BE2C (cell line): Measurements from ENCODE around the gene EXTL1.

Source experiments
- DNase-seq: peaks from one replicate; pipeline ENCODE4 v3.0.0-alpha.2; 2020
- H3K27me3 ChIP-seq: fragments of 250-450 bp; sonication (Bioruptor Pico); 2 replicates; pipeline ENCODE4 v1.5.1; 2020; ENCODE audit warnings: mild to moderate bottlenecking
- H3K36me3 ChIP-seq: fragments of 250-450 bp; sonication (Bioruptor Pico); 2 replicates; pipeline ENCODE4 v1.5.1; 2020; ENCODE audit warnings: mild to moderate bottlenecking
- H3K4me1 ChIP-seq: fragments of 250-450 bp; sonication (Bioruptor Pico); 2 replicates; pipeline ENCODE4 v1.5.1; 2020
- H3K4me3 ChIP-seq: 2 replicates; pipeline ENCODE4 v1.5.1; 2011; ENCODE audit warnings: low read depth, low read length
- H3K9me3 ChIP-seq: fragments of 250-450 bp; sonication (Bioruptor Pico); 2 replicates; pipeline ENCODE4 v1.5.1; 2020
- TF ChIP-seq, protein P1 (sequence below): IDR thresholded peaks from 2 replicates; pipeline ENCODE4 v1.5.1; 2012; ENCODE audit warnings: mild to moderate bottlenecking, low read depth, low read length

The EXTL1 gene

DNA sequence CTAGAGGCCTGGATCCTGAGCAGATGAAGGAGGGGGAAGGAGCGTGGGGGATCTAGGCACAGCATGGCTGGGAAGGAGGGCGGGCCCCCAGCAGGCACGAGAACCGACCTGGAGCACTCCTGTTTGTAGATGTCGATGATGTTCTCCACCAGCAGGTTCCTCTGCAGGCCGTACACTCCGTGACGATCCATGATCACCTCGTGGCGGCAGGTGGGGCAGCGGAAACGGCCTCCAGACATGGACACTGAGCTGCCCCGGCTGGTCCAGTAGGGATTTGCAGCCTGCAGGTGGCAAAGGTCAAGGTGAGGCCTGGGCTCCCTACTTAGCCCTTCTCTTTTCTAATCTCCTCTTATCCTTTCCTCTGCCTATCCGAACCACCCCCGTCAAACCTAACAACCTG is 44.6 kb downstream of the EXTL1 start:
- DNase-seq, result no peak
- Histone ChIP-seq H3K4me3 (no peak overlapping the region), H3K9me3 (no peaks in the 10 kb centered on the region), H3K4me1 (no peaks in the 10 kb centered on the region), H3K36me3 (no peaks in the 10 kb centered on the region), H3K27me3 (no peaks in the 10 kb centered on the region)
- TF ChIP-seq, protein P1, sequence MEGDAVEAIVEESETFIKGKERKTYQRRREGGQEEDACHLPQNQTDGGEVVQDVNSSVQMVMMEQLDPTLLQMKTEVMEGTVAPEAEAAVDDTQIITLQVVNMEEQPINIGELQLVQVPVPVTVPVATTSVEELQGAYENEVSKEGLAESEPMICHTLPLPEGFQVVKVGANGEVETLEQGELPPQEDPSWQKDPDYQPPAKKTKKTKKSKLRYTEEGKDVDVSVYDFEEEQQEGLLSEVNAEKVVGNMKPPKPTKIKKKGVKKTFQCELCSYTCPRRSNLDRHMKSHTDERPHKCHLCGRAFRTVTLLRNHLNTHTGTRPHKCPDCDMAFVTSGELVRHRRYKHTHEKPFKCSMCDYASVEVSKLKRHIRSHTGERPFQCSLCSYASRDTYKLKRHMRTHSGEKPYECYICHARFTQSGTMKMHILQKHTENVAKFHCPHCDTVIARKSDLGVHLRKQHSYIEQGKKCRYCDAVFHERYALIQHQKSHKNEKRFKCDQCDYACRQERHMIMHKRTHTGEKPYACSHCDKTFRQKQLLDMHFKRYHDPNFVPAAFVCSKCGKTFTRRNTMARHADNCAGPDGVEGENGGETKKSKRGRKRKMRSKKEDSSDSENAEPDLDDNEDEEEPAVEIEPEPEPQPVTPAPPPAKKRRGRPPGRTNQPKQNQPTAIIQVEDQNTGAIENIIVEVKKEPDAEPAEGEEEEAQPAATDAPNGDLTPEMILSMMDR, result no peak

DNA sequence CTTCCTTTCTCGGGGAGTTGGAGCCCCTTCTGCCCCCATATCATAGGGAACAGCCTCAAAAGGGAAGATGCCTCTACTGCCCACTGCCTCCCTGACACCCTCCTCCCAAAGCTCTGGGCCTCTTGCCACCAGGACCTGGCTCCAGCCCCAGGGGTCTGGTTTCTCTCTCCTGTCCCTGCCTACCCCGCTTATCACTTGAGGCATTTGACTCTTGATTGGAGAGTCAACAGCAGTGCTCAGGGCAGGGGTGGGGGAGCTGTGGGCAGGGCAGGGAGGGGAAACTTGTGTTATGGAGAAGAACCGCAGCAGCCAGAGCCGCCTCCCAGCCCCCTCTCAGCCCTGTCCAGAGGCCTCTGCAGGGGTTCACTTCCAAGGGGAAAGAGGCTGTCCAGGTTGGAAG is 45.3 kb downstream of the EXTL1 start:
- Histone ChIP-seq H3K36me3 (no peaks in the 10 kb centered on the region), H3K4me3 (no peak overlapping the region), H3K4me1 (no peaks in the 10 kb centered on the region), H3K27me3 (no peaks in the 10 kb centered on the region), H3K9me3 (no peaks in the 10 kb centered on the region)
- TF ChIP-seq, protein P1, result no peak
- DNase-seq, result peak; percentile 29

DNA sequence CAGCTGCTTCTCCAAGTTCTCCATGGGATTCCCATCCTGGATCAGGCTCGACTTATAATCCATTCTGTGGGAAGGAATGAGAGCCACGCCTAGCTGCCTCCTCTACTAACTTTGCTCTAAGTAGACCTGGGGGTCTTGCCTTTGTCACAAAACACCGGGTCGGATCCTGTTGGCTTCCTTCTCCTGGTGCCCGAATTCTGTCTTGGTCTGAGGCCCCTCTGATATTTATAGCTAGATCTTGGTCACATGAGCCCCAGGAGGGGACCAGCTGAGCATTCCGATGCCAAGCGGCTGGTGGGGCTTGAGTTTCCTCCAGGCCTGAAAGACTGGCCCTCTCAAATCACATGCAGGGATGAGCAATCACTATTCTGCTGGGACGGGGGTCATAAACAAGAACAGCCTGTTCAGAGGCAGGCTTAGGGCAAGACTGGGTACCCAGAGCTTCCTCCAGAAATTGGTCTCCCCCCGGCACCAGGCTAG is 45.9 kb downstream of the EXTL1 start, which contains the start of gene TRIM63:
Gene TRIM63 (minus strand): TSS at position 199 of the 480 bp plus-strand sequence. CDS start 136 bp downstream, at position 63.
- no peaks in the 10 kb centered on the region for H3K27me3 ChIP-seq

DNA sequence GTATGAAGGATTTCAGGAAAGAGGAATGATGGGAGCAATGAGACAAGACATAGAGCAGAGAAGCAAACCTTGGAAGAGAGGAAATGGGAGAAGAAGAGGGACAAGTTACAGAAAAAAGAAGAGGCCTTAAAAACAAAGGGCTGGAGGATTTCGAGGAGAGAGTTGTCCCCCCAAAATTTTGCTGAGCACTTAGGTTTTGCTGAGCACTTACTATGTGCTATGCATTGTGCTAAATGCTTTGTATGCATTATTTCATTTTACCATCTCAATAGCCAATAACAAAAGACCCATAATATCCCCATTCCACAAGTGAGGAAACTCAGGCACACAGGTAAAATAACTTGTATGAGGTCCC is 48.3 kb downstream of the EXTL1 start:
- Histone ChIP-seq H3K36me3 (no peaks in the 10 kb centered on the region), H3K9me3 (no peaks in the 10 kb centered on the region), H3K27me3 (no peaks in the 10 kb centered on the region), H3K4me1 (no peaks in the 10 kb centered on the region), H3K4me3 (no peak overlapping the region)
- DNase-seq, result no peak
- TF ChIP-seq, protein P1, result no peak

More for the DNA sequence above, 45.9 kb downstream of the EXTL1 start, which contains the start of gene TRIM63:
- no peaks in the 10 kb centered on the region for H3K36me3 ChIP-seq
- H3K4me1 ChIP-seq, result no peaks in the 10 kb centered on the region
- no peak within 1 kb of the TSS for H3K4me3 ChIP-seq
- no peak for DNase-seq
- H3K9me3 ChIP-seq, result no peaks in the 10 kb centered on the region
- TF ChIP-seq, protein P1, result no peak

DNA sequence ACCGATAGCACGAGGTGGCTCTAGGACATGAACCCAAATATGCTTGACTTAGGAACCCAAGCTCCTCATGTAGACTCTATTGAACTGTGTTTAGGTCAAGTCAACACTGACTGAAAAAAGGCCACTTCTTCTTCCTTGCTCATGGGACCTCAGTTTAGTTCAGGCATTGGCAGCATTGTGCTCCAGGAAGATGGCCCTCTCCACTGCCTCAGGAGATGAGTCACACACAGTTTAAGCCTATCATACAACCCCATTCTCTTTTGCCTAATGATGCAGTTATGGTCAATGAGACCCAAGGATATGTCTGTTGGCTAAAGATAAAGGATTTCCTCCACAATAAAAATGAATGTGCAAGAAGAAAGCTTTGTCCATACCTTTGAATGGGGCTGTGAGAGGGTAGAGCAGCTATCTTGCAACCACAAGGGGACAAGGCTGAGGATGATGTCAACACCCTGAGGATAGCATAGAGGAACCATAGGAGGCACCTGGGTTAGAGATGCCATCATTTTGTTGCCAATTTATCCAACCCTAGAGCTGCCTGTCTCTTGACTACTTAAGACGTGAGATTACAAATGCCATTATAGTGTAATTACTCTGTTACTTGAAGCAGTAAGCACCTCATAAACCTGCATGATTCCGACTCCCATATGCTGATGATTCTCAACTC is 48.9 kb downstream of the EXTL1 start:
- Histone ChIP-seq H3K9me3 (no peaks in the 10 kb centered on the region), H3K4me1 (no peaks in the 10 kb centered on the region), H3K36me3 (no peaks in the 10 kb centered on the region), H3K27me3 (no peaks in the 10 kb centered on the region), H3K4me3 (no peak overlapping the region)
- TF ChIP-seq, protein P1, result no peak
- no peak for DNase-seq

DNA sequence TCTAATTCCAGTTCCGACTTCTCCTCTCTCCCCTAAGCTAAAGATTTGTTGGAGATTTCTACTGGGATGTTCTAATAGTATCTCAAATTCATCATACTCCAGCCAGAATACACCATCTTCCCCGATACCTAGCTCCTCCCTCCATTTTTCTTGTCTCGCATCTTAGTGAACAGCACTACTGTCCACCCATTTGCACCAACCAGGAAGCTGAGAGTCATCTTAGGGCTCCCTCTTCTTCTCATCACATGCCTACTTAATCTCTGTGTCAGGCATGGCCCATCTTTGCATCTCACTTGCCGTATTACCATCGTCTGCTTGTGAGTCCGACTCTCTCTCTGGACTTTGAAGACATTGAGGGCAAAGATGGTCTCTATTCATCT is 49.4 kb downstream of the EXTL1 start:
- TF ChIP-seq, protein P1, result no peak
- Histone ChIP-seq H3K4me1 (no peaks in the 10 kb centered on the region), H3K27me3 (no peaks in the 10 kb centered on the region), H3K4me3 (no peak overlapping the region), H3K9me3 (no peaks in the 10 kb centered on the region), H3K36me3 (no peaks in the 10 kb centered on the region)
- no peak for DNase-seq
